ENCODE results near the gene HMGXB3. TPM values are rescaled to one million over a fixed set of nuclear protein-coding genes. Genes with fewer than 3 reads are reported as not detected.

The HMGXB3 gene
- total RNA-seq, 1 donor from 2014 or later, result 44.4 TPM

DNA sequence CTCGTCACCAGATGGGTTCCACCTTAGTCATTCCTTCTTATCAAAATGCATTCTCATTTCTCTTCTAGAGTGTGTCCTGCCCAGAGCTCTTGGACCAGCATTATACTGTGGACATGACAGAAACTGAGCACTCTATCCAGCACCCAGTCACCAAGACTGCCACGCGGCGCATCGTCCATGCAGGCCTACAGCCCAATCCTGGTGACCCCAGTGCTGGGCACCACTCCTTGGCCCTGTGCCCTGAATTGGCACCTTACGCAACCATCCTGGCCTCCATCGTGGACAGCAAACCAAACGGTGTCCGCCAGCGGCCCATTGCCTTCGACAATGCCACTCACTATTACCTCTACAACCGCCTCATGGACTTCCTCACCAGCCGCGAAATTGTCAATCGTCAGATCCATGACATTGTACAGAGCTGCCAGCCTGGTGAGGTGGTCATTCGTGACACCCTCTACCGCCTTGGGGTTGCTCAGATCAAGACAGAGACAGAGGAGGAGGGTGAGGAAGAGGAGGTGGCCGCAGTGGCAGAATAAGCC is 51.2 kb downstream of the HMGXB3 start:
- H3K4me1 Mint-ChIP-seq, result no peaks in the 10 kb centered on the region
- H3K27me3 Mint-ChIP-seq (ENCODE audit: low read depth), result no peaks in the 10 kb centered on the region
- TF ChIP-seq, protein P1, sequence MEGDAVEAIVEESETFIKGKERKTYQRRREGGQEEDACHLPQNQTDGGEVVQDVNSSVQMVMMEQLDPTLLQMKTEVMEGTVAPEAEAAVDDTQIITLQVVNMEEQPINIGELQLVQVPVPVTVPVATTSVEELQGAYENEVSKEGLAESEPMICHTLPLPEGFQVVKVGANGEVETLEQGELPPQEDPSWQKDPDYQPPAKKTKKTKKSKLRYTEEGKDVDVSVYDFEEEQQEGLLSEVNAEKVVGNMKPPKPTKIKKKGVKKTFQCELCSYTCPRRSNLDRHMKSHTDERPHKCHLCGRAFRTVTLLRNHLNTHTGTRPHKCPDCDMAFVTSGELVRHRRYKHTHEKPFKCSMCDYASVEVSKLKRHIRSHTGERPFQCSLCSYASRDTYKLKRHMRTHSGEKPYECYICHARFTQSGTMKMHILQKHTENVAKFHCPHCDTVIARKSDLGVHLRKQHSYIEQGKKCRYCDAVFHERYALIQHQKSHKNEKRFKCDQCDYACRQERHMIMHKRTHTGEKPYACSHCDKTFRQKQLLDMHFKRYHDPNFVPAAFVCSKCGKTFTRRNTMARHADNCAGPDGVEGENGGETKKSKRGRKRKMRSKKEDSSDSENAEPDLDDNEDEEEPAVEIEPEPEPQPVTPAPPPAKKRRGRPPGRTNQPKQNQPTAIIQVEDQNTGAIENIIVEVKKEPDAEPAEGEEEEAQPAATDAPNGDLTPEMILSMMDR (conservative IDR thresholded peaks at IDR 0.05), result no peak
- DNase-seq (ENCODE audit: low read depth, low spot score), result no peak
- peaks cover 8% of the 10 kb centered on the region for H3K36me3 Mint-ChIP-seq (ENCODE audit: low read depth)
- H3K27ac Mint-ChIP-seq (ENCODE audit: unreplicated experiment), result peak overlapping the region; percentile 62
- no peak overlapping the region for H3K4me3 Mint-ChIP-seq
- H3K9me3 Mint-ChIP-seq, result no peaks in the 10 kb centered on the region

DNA sequence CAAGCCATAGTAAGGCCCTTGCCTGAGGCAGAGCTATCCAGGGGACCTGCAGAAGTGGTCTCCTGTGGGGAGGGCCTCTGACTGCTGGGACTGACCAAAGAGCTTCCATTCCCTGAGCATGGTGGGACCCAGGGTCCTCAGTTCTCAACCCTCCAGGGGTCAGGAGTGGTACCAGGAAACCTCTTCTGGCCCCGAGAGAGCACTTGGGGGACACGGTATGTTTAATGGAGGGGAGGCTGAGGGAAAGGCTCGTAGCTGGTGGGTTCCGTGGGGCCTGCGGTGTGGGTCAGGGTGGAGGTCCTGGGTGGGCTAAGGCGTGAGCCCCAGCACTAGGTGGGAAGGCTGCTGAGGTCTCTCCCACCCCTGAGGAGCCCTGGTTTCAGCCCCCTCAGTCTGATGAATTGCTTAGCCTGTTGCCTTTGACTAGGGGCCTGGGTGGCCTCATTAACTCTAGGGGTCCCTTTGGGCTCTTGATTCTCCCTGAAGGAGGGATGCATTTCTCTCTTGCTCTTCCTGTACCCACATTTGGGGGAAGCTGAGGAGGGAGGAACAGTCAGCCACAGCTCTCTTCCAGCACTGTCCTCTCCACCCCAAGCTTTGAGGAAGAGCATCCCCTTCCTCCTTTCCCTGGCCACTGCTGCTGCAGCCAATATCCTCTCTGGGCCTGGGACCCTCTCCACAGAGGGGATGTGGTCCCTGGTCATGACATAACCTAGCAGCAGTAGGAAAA is 51.9 kb downstream of the HMGXB3 start:
- TF ChIP-seq, protein P1 (conservative IDR thresholded peaks at IDR 0.05), result no peak
- no peak for DNase-seq (ENCODE audit: low read depth, low spot score)
- H3K36me3 Mint-ChIP-seq (ENCODE audit: low read depth), result peaks cover 8% of the 10 kb centered on the region
- no peaks in the 10 kb centered on the region for H3K9me3 Mint-ChIP-seq
- peak overlapping the region; percentile 62 for H3K27ac Mint-ChIP-seq (ENCODE audit: unreplicated experiment)
- no peaks in the 10 kb centered on the region for H3K4me1 Mint-ChIP-seq
- H3K4me3 Mint-ChIP-seq, result no peak overlapping the region
- no peaks in the 10 kb centered on the region for H3K27me3 Mint-ChIP-seq (ENCODE audit: low read depth)

DNA sequence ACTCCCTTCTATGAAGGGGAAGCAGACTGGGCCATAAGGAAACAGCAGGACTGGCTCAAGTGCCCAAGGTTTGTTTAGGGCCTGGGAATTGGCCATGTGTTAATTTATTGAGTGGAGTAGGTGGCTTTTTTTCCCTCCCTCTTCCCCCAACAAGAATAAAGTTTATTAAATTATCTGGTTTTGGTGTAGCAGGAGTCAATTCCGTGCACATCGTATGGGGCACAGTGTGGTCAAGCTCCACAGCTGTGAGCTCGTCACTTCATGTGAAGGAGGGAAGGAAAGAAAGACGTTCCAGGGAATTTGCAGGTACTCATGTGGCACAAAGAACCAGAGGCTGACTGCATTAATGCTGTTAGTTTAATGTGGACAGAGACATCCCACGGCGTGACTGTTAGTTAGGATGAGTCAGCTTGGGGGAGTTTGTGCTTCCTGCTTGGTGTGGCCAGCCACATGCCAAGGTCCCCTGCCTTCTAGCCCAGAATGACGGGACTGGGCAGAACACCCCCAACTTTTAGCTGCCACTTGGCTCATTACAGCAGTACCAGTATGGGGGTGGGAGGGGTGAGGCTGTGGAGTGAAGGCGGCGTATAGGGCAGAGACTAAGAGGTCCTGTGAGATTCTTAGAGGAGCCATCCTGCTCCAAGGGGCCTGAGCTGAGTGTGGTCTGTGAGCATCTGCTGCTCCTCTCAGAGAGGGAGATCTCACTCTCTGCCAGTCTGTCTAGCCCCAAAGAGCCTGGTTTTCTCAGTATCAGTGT is 52.6 kb downstream of the HMGXB3 start:
- no peak overlapping the region for H3K4me3 Mint-ChIP-seq
- H3K4me1 Mint-ChIP-seq, result no peaks in the 10 kb centered on the region
- peaks cover 8% of the 10 kb centered on the region for H3K36me3 Mint-ChIP-seq (ENCODE audit: low read depth)
- no peaks in the 10 kb centered on the region for H3K27me3 Mint-ChIP-seq (ENCODE audit: low read depth)
- H3K9me3 Mint-ChIP-seq, result no peaks in the 10 kb centered on the region
- H3K27ac Mint-ChIP-seq (ENCODE audit: unreplicated experiment), result no peak overlapping the region
- no peak for DNase-seq (ENCODE audit: low read depth, low spot score)
- TF ChIP-seq, protein P1 (conservative IDR thresholded peaks at IDR 0.05), result no peak

DNA sequence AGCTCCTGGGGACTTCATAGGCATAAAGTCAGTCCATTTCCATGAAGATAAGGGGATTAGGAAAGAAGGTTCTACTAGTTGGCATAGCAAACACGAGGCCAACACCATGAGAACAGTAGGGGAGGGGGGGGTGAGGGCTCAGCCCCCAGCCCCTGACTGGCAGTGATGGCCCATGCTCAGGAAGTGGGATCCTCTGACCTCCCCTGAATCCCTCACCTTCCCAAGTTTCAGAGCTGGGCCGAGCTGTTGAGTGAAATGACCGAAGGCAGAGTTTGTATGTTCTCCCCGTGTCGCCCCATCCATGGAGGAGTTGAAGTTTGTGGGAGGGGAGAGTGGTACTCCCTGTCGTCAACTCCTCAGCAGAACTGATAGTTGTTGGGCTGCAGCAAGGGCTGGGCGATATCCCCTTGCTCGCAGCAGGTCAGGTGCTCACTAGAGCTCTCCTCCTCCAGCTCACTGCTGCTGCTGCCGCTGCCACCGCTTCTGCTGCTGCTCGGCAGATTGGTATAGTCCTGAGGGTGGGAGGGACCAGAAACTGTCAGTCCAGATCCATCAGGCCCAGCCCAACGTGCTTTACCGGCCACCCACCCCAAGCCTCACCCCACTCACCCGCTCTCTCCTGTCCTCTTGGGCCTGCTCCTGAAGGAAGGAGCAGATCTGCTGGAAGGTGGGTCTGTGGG is 53.3 kb downstream of the HMGXB3 start:
- Mint-ChIP-seq H3K27ac (ENCODE audit: unreplicated experiment) (no peak overlapping the region), H3K36me3 (ENCODE audit: low read depth) (peaks cover 8% of the 10 kb centered on the region), H3K4me1 (no peaks in the 10 kb centered on the region), H3K4me3 (no peak overlapping the region), H3K9me3 (no peaks in the 10 kb centered on the region), H3K27me3 (ENCODE audit: low read depth) (no peaks in the 10 kb centered on the region)
- TF ChIP-seq, protein P1 (conservative IDR thresholded peaks at IDR 0.05), result no peak
- no peak for DNase-seq (ENCODE audit: low read depth, low spot score)

DNA sequence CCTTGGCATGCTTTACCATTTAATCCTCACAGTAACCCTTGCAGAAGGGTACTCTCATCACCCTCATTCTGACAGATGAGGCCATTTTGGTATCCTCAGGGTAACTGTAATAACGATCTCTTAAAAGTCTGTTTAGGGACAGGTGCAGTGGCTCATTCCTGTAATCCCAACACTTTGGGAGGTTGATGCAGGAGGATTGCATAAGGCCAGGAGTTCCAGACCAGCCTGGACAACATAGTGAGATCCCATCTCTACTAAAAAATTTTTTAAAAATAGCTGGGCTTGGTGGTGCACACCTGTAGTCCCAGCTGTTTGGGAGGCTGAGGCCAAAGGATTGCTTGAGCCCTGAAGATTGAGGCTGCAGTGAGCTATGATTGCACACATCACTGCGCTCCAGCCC is 54.0 kb downstream of the HMGXB3 start:
- DNase-seq (ENCODE audit: low read depth, low spot score), result no peak
- H3K9me3 Mint-ChIP-seq, result no peaks in the 10 kb centered on the region
- no peaks in the 10 kb centered on the region for H3K27me3 Mint-ChIP-seq (ENCODE audit: low read depth)
- H3K36me3 Mint-ChIP-seq (ENCODE audit: low read depth), result peaks cover 3% of the 10 kb centered on the region
- TF ChIP-seq, protein P1 (conservative IDR thresholded peaks at IDR 0.05), result no peak
- H3K4me1 Mint-ChIP-seq, result no peaks in the 10 kb centered on the region
- no peak overlapping the region for H3K27ac Mint-ChIP-seq (ENCODE audit: unreplicated experiment)
- no peak overlapping the region for H3K4me3 Mint-ChIP-seq

Data from neural crest cell (in vitro differentiated cells).